ENCODE results near the gene TTLL3. TPM values are rescaled to one million over a fixed set of nuclear protein-coding genes. Genes with fewer than 3 reads are reported as not detected.
A peak's percentile ranks its signal among the peaks of the same experiment; 100 is the strongest.

Gene TTLL3
- total and polyA plus RNA-seq, 2 of the 13 experiments (the other 11 are each of a cell fraction or from before 2014, with no cell fraction given): 9.5 to 51.2 TPM

DNA sequence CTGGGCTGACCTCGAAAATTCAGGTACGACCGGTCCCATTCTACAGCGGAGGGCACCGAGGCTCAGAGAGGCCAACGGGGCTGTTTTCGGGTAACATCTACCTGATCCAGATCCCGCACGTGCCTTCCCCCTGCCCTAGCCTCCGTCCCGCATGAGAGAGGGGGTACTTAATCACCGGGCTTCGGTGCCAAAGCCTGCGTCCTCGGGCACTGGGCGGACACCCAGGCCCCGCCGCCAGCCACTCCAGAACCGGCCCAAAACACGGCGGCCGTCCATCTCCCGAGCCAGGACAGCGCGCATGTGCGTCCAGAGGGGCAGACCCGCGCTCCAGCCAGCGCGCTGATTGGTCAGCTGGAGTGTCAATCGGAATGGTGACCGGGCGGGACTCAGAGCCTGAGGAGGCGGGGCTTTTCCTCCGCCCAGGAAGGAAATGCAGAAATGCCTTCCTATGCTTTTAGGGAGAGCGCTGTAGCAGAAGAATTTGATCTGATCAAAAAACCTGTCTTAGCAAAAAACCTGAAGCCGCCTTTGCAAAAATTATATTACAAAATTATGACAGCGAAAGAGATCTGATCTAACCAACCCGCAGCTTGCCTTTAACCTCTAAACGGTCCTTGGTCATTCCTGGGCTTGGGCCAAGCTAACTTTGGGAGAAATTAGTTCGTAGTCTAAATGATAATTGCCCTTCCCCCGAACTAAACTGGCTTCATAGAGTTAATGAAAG lies 33.8 kb downstream of the TTLL3 start, which contains the start of gene RPUSD3 (continued):
- TF ChIP-seq, protein P1, sequence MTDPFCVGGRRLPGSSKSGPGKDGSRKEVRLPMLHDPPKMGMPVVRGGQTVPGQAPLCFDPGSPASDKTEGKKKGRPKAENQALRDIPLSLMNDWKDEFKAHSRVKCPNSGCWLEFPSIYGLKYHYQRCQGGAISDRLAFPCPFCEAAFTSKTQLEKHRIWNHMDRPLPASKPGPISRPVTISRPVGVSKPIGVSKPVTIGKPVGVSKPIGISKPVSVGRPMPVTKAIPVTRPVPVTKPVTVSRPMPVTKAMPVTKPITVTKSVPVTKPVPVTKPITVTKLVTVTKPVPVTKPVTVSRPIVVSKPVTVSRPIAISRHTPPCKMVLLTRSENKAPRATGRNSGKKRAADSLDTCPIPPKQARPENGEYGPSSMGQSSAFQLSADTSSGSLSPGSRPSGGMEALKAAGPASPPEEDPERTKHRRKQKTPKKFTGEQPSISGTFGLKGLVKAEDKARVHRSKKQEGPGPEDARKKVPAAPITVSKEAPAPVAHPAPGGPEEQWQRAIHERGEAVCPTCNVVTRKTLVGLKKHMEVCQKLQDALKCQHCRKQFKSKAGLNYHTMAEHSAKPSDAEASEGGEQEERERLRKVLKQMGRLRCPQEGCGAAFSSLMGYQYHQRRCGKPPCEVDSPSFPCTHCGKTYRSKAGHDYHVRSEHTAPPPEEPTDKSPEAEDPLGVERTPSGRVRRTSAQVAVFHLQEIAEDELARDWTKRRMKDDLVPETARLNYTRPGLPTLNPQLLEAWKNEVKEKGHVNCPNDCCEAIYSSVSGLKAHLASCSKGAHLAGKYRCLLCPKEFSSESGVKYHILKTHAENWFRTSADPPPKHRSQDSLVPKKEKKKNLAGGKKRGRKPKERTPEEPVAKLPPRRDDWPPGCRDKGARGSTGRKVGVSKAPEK (CRISPR knock-in tag; IDR thresholded peaks at IDR 0.05; ENCODE audit: borderline replicate concordance): no peak
- TF ChIP-seq GPN1 (CRISPR knock-in tag; IDR thresholded peaks at IDR 0.05; ENCODE audit: borderline replicate concordance) (no peak; the same call in 1 of the 2 replicates), ZNF776 (CRISPR knock-in tag; IDR thresholded peaks at IDR 0.05) (peak; percentile 30; the same call in 1 of the 2 replicates), WIZ (CRISPR knock-in tag; IDR thresholded peaks at IDR 0.05) (no peak), ZNF530 (CRISPR knock-in tag; IDR thresholded peaks at IDR 0.05; ENCODE audit: low read depth) (no peak), ZKSCAN5 (CRISPR knock-in tag; IDR thresholded peaks at IDR 0.05) (no peak), ARID2 (CRISPR knock-in tag; IDR thresholded peaks at IDR 0.05; ENCODE audit: borderline replicate concordance) (no peak), KDM3A (CRISPR knock-in tag; IDR thresholded peaks at IDR 0.05; ENCODE audit: low read depth) (0 out of 2 replicates have a peak, but pooled peaks have one; percentile 55), FUBP1 (CRISPR knock-in tag; IDR thresholded peaks at IDR 0.05; ENCODE audit: borderline replicate concordance) (no peak), ZNF549 (CRISPR knock-in tag; IDR thresholded peaks at IDR 0.05) (no peak), TGIF2 (CRISPR knock-in tag; IDR thresholded peaks at IDR 0.05) (no peak), ZBTB7A (CRISPR knock-in tag; IDR thresholded peaks at IDR 0.05) (no peak), NRL (CRISPR knock-in tag; IDR thresholded peaks at IDR 0.05; ENCODE audit: borderline replicate concordance) (0 out of 2 replicates have a peak, but pooled peaks have one; percentile 17)
- TF ChIP-seq, protein P2, sequence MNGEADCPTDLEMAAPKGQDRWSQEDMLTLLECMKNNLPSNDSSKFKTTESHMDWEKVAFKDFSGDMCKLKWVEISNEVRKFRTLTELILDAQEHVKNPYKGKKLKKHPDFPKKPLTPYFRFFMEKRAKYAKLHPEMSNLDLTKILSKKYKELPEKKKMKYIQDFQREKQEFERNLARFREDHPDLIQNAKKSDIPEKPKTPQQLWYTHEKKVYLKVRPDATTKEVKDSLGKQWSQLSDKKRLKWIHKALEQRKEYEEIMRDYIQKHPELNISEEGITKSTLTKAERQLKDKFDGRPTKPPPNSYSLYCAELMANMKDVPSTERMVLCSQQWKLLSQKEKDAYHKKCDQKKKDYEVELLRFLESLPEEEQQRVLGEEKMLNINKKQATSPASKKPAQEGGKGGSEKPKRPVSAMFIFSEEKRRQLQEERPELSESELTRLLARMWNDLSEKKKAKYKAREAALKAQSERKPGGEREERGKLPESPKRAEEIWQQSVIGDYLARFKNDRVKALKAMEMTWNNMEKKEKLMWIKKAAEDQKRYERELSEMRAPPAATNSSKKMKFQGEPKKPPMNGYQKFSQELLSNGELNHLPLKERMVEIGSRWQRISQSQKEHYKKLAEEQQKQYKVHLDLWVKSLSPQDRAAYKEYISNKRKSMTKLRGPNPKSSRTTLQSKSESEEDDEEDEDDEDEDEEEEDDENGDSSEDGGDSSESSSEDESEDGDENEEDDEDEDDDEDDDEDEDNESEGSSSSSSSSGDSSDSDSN (CRISPR knock-in tag; IDR thresholded peaks at IDR 0.05): peak; percentile 66; the same call in 1 of the 2 replicates
- TF ChIP-seq, protein P3, sequence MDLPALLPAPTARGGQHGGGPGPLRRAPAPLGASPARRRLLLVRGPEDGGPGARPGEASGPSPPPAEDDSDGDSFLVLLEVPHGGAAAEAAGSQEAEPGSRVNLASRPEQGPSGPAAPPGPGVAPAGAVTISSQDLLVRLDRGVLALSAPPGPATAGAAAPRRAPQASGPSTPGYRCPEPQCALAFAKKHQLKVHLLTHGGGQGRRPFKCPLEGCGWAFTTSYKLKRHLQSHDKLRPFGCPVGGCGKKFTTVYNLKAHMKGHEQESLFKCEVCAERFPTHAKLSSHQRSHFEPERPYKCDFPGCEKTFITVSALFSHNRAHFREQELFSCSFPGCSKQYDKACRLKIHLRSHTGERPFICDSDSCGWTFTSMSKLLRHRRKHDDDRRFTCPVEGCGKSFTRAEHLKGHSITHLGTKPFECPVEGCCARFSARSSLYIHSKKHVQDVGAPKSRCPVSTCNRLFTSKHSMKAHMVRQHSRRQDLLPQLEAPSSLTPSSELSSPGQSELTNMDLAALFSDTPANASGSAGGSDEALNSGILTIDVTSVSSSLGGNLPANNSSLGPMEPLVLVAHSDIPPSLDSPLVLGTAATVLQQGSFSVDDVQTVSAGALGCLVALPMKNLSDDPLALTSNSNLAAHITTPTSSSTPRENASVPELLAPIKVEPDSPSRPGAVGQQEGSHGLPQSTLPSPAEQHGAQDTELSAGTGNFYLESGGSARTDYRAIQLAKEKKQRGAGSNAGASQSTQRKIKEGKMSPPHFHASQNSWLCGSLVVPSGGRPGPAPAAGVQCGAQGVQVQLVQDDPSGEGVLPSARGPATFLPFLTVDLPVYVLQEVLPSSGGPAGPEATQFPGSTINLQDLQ (CRISPR knock-in tag; IDR thresholded peaks at IDR 0.05): no peak; the same call in 1 of the 2 replicates
- TF ChIP-seq, protein P4, sequence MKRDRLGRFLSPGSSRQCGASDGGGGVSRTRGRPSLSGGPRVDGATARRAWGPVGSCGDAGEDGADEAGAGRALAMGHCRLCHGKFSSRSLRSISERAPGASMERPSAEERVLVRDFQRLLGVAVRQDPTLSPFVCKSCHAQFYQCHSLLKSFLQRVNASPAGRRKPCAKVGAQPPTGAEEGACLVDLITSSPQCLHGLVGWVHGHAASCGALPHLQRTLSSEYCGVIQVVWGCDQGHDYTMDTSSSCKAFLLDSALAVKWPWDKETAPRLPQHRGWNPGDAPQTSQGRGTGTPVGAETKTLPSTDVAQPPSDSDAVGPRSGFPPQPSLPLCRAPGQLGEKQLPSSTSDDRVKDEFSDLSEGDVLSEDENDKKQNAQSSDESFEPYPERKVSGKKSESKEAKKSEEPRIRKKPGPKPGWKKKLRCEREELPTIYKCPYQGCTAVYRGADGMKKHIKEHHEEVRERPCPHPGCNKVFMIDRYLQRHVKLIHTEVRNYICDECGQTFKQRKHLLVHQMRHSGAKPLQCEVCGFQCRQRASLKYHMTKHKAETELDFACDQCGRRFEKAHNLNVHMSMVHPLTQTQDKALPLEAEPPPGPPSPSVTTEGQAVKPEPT (CRISPR knock-in tag; IDR thresholded peaks at IDR 0.05; ENCODE audit: low read depth): 0 out of 2 replicates have a peak, but pooled peaks have one; percentile 41

Measured in HepG2 (cell line).